ENCODE data around the gene NACAD.

GRCh38 chr7:45133352-45133751 lies 44.6 kb upstream of the NACAD start:
- TF ChIP-seq EZH2 (IDR thresholded peaks at IDR 0.05; ENCODE audit: insufficient read depth, poor library complexity, severe bottlenecking), result no peak
- TF ChIP-seq EZH2phosphoT487 (IDR thresholded peaks at IDR 0.05; ENCODE audit: insufficient read depth, low read depth), result no peak

All from GM23248 (cell line).